ENCODE measurements around the gene COL6A2.
"Not testable (repeated sequence)": the region's sequence is repeated elsewhere in the genome, so short reads cannot be mapped to it uniquely, and the experiment has no call there.

COL6A2 gene

GRCh38 chr21:46095814-46096595, 1.9 kb upstream of the COL6A2 start:
- DNase-seq, result no peak

GRCh38 chr21:46096596-46097335, 1.1 kb upstream of the COL6A2 start:
- DNase-seq, result no peak

GRCh38 chr21:46098303-46099141, 610 bp downstream of the COL6A2 start:
- DNase-seq, result no peak

GRCh38 chr21:46099476-46099875, 1.6 kb downstream of the COL6A2 start:
- DNase-seq, result no peak

- no peak for DNase-seq
These were observed 2.1 kb downstream of the COL6A2 start for GRCh38 chr21:46100020-46100419.

GRCh38 chr21:46100426-46100825, 2.5 kb downstream of the COL6A2 start:
- no peak for DNase-seq

GRCh38 chr21:46100906-46101305, 3.0 kb downstream of the COL6A2 start:
- no peak for DNase-seq

GRCh38 chr21:46104104-46104503, 6.2 kb downstream of the COL6A2 start:
- no peak for DNase-seq

GRCh38 chr21:46107376-46107775, 9.5 kb downstream of the COL6A2 start:
- not testable (repeated sequence) for DNase-seq

- DNase-seq, result no peak
These were observed 11.0 kb downstream of the COL6A2 start for GRCh38 chr21:46108827-46109312.

GRCh38 chr21:46109313-46110221, 11.7 kb downstream of the COL6A2 start:
- DNase-seq, result no peak

- no peak for DNase-seq
These were observed 12.7 kb downstream of the COL6A2 start for GRCh38 chr21:46110499-46111192.

GRCh38 chr21:46111193-46111571, 13.3 kb downstream of the COL6A2 start:
- DNase-seq, result no peak

GRCh38 chr21:46111857-46112724, 14.2 kb downstream of the COL6A2 start:
- DNase-seq, result no peak

- no peak for DNase-seq
These were observed 14.9 kb downstream of the COL6A2 start for GRCh38 chr21:46112725-46113215.

- no peak for DNase-seq
These were observed 15.7 kb downstream of the COL6A2 start for GRCh38 chr21:46113497-46114176.

- no peak for DNase-seq
These were observed 17.1 kb downstream of the COL6A2 start for GRCh38 chr21:46114963-46115362.

- no peak for DNase-seq
These were observed 17.7 kb downstream of the COL6A2 start for GRCh38 chr21:46115441-46116188.

Data from CD4-positive, alpha-beta T cell treated with Interferon gamma for 1 hour (primary cell).